Activated CD4-positive, alpha-beta T cell treated with anti-CD3 and anti-CD28 coated beads, Interleukin-2, amount 50 U/mL, for 16 hours (primary cell): Measurements from ENCODE around the gene GTSE1.

Source experiments
- DNase-seq: peaks from one replicate; pipeline ENCODE4 v3.0.0-alpha.2; 2020

Gene GTSE1

GRCh38 chr22:46354176-46354992 is 57.7 kb downstream of the GTSE1 start:
- no peak for DNase-seq

DNA sequence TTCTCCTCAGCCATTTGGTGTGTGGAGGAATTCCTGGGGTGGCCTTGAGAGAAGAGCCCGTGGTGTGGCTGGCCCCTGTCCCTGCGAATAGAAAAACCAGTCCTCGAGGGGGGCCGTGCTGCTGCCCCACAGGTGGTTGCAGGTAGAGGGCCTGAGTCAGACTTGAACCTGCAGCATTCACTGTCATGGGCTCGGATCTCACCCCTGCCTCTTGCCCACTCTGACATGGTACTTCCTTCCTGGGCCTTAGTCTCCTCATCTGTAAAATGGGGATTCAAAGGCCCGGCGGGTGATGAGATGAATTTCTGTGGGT is 58.3 kb downstream of the GTSE1 start:
- DNase-seq, result no peak

DNA sequence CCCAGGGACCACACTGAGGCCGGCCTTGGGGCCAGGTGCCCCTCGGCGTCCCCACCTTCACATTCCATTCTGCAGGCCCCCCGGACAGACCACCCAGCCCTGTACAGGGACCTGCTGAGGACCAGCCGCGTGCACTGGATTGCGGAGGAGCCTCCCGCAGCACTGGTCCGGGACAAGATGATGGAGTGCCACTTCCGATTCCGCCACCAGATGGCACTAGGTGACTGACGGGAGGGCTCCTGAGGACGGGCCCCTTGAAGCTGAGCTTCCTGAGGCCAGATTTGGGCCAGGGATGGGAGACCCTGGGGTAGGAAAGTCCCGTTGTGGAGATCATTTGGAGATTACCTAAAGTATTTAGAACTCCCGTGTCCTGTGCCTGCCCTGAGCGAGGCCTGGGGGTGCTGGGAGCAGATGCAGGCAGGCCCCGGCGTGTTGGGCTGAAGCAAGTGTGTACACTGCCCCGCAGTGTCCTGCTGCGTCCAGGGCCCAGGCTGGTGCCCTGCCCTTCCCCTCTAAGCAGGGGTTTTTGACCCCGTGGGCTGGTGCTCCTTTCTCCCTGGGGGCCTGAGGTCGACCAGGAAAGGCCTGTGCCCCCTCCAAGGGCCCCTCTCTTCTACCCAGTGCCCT is 58.8 kb downstream of the GTSE1 start:
- peak; percentile 51 for DNase-seq

DNA sequence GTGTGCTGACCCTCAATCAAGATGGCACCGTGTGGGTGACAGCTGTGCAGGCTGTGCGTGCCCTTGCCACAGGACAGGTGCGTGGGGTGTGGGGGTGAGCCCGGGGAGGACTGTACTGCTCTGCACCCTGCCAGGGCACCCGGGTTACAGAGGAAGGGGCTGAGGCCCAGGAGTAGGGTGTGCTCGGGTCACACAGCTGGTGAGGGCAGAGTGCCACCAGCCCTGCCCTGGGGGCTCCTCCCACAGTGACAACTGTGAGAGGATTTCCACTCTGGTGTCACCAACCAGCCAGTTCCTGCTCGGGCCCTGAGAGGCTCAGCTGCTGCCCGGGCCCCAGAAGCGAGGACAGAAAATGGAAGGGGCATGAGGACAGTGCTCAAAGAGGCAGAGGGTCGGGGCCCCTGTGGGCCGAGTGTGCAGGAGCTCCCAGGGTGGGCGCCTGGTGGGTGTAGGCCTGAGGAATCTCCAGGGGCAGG is 59.4 kb downstream of the GTSE1 start:
- DNase-seq, result no peak

DNA sequence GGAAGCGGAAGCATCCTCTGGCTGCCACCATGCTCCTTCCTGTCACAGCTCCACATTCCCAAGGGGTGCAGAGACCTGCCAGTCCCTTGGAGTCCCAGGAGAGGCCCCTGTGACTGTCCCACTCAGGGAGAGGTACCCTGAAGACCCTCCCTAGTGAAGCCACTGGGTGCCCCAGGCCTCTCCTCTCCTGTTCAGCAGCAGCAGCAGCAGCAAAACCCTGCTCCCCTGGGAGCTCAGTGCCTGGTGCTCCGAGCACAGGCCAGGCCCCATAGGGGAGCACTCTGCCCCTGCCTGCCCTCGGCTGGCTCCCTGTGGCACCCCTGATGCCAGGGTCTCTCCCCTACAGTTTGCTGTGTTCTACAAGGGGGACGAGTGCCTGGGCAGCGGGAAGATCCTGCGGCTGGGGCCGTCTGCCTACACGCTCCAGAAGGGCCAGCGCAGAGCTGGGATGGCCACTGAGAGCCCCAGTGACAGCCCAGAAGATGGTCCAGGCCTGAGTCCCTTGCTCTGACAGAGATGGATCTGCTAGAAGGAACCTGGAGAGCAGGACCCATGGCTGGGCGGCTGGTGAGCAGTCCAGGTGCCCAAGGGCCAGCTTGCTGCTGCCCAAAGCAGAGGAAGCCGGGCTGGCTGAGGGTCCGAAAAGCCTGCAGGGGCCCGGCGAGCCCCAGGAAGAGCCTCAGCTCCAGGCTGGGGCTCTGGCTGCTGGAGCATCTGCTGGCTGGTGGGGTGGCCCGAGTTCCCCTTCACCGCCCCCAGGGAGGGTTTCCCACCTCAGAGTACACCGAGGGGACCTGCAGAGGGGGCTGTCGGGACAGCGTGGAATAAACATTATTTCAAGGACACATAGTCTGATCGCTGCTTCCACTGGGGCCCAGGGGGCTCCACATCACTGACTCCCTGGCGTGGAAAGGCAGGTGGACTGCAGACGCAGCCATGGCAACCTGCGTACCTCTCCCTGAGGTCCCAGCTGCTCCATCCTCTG is 60.1 kb downstream of the GTSE1 start:
- no peak for DNase-seq

GRCh38 chr22:46357711-46358520 is 61.2 kb downstream of the GTSE1 start:
- DNase-seq, result no peak

DNA sequence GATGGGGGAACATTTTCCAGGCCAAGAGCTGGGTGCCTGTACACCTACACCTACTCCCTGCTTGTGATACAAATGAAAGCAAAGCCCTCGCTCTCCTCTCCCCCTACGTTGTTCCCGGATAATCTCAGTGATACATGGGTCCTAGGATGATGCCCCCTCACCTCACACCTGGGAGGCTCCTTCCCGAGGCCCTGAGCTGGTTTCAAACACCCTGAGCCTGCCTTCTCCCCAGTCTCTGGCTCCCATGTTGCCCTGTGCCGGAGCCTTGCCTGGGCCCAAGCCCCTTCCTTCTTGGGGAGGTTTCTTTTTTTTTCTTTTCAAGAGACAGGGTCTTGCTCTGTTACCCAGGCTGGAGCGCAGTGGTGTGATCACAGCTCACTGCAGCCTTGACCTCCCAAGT is 62.1 kb downstream of the GTSE1 start:
- DNase-seq, result no peak

GRCh38 chr22:46359362-46359761 is 62.7 kb downstream of the GTSE1 start:
- DNase-seq, result no peak

- no peak for DNase-seq
Measured at GRCh38 chr22:46360097-46360496, 63.4 kb downstream of the GTSE1 start.

DNA sequence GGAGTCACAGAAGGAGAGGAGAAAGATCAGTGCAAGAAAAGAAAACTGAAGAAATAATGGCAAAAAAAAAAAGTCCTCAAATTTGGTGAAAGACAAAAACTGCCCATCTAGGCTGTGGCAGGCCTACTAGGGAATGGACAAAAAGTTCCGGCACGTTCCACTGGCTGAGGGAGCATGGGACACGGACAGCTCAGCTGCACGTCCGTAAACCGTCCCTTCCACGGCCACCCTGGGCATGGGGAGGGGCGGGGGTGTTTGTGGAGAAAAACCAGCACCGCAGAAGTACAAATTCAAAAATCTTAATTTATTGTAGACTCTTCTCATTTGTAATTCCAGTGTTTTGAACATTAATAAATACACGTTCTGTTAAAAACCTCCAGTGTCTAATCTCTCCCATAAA is 64.2 kb downstream of the GTSE1 start:
- no peak for DNase-seq

DNA sequence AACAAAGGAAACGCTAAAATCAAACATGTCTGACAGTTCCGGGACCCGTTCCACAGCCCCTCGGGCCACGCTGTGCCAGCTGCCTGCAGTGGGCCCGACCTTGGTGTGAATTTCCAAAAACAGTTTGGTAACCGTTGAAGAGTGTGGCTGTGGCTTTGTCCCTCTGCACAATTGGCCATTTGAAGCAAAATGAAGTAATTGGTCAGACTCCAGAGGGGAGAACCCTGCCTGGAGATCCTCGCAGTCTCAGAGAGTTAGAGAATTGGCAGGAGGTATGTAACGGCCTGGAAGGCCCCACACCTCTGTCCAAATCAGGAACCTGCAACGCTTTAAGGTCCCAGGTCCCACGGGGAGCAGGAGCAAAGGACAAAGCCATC is 65.1 kb downstream of the GTSE1 start:
- no peak for DNase-seq

DNA sequence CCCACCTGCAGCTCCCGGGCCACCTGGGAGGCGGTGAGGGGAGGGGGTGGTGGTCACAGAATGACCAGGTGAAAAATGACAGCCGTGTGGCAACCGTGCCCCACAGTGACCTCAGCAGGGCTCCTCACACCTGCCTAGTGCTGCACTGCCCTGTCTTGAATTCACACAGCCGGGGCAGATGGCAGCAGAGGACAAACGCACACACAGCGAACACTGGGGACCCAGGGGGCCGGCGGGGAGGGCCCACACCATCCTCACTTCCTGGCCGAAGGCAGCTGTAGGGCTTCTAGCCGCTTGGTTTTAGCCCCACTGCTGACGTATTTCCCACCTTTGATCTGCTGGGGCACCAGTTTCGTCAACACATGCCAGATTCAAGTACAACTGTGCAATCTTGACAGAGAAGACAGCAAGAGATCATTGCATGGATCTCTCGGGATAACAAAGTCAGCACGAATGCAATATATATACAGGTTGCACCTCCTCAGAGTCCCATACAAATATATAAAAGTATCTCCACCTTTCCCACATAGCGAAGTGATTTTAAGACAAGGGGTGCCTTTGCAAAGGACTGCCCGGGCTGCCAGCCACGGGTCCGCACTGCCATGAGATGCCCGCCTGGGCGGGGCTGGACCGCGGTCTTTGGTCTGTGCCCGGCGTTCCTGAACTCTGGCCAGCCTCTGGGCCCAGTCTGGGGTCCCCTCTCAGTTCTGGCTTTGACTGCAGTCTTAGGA is 65.7 kb downstream of the GTSE1 start:
- no peak for DNase-seq

DNA sequence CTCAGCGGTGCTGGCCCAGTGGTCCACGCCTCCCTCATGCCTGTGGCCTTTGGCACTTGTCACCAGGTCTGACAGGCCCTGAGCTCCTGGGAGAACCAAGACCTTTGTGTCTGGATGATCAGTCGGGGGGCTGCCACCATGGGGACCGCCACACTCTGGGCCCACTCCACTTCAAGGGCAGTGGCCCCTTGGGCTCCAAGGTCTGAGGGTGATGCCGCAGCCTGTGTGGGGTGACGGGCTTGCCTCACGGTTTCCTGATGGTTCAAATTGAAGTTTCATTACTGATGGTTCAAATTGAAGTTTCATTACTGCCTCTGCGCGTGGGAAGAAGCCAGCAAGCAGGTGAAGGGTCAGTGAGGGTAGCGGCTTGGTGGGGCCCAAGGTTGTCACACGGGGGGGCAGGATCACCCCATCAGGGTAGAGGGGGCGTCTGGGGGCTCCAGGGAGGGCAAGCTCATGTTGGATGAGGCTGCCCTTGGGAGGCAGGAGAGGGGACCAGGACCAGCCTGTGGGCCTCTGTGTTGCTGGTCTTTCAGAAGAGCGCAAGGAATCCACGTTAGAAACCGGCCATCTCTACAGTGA is 66.4 kb downstream of the GTSE1 start:
- DNase-seq, result no peak

DNA sequence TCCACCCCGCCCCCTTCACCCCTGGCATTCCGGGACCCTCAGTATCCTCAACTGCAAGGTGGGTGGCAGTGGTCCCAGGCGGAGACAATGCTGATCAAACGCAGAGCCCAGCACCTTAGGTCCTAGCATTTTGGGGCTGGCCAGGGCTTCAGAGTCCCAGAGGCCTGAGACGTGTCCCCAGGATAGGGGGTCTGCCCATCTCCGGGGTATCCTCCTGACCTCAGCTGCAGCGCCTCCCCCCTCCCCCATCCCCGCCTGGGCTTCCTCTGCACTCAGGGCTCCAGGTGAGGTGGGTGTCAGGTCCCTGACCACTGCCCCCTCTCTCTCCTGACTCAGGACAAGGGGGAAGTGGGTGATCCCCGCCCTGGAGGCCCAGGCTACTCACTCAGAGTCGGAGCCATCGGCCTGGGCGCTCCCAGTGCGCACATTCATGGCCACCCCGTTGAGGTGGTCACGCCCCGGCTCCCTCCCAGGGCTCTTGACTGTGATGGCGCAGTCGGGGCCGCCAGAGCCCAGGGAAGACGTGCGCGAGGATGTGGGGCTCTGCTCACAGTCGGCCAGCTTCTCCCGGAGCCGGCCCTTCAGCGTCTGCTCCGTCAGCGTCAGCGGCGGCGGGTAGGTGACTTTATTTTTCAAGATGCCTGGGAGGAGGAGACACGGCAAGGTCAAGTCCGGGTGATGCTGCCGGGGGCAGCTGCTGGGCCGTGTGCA is 67.1 kb downstream of the GTSE1 start:
- no peak for DNase-seq

- no peak for DNase-seq
Measured at GRCh38 chr22:46364341-46365165, 67.9 kb downstream of the GTSE1 start.

- no peak for DNase-seq
Measured at GRCh38 chr22:46365166-46365624, 68.5 kb downstream of the GTSE1 start.

- no peak for DNase-seq
Measured at GRCh38 chr22:46366327-46366731, 69.7 kb downstream of the GTSE1 start.

DNA sequence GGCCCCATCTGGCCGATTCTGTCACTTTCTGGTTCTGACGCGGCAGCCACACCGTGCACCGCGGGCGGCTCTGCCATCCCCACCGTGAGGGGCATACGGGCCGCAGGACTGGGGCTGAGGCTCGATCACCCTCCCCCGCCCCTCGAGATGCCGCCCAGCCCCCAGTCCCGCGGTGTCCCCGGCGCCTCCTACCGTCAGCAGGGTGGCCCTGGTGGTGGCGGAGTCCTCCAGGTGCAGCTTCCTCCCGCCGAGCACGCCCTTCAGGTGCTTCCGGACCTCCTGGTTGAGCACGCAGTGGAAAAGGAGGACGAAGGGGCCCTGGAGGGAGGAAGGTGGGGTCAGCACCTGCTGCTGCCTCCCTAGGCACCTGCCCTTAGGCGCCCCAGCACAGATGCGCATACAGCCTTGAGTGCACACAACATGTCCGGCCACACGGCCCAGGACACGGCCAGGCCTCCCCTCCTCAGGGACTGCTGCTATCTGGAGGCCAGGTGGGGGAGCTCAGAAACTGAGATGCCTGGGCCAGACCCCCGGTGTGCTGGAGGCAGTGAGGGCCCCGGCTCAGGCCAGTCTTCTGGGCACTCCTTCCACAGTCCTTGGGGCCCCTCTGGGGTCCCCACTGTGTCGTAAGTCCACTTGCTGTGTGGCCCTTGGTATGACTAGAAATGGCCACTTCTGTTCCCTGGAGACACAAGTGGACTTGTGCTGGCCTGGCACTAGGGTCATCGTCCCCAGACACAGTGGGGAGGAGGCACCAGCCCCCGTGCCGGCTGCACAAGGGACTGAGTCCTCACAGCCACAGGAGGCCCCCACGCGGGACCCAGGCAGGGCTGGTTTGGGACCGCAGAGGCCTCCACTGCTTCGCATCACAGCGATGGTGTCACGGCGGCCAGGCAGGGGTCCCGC is 70.4 kb downstream of the GTSE1 start:
- DNase-seq, result no peak
